Peyer's patch (tissue), 4 donors: Measurements from ENCODE around the gene PITHD1.
"Not testable (repeated sequence)": the region's sequence is repeated elsewhere in the genome, so short reads cannot be mapped to it uniquely, and the experiment has no call there.

ENCODE experiments used
- CTCF ChIP-seq, 6 experiments: fragments of 450-650 bp in 4 of 6; fragments of 200-600 bp in 2 of 6; sonication (generic) in 1 of 6; IDR thresholded peaks; one replicate each; pipeline ENCODE4 v1.5.1; 2017 to 2019; ENCODE audit warnings: antibody characterized with exemption in 6 of 6, mild to moderate bottlenecking in 3 of 6, moderate library complexity in 1 of 6
- POLR2A ChIP-seq, 2 donors: fragments of 450-650 bp; IDR thresholded peaks; one replicate each; pipeline ENCODE4 v1.5.1; 2017; ENCODE audit warnings: antibody characterized with exemption in 2 of 2, mild to moderate bottlenecking in 2 of 2, moderate library complexity in 2 of 2

DNA sequence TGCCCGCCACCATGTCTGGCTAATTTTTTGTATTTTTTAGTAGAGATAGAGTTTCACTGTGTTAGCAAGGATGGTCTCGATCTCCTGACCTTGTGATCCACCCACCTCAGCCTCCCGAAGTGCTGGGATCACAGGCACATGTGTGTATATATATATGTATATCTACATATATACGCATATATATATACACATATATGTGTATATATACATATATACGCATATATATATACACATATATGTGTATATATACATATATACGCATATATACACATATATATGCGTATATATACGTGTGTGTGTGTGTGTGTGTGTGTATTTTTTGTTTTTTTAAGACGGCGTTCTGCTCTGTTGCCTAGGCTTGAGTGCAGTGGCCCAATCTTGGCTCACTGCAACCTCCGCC lies 4.9 kb downstream of the PITHD1 start:
- TF ChIP-seq CTCF, POLR2A (IDR thresholded peaks at IDR 0.05): not testable (repeated sequence)
